Mammary epithelial cell (primary cell): ENCODE data around the gene ABHD17C.

Experiments used
- EZH2 ChIP-seq: IDR thresholded peaks from 2 replicates; pipeline ENCODE4 v1.6.1; 2012; ENCODE audit warnings: low read length, inconsistent platforms, borderline replicate concordance
- TF ChIP-seq, protein P1 (sequence below), 2 donors: IDR thresholded peaks in 1 of 2; conservative IDR thresholded peaks in 1 of 2; 2 replicates each; pipeline ENCODE4 v1.5.1; 2011 to 2012; ENCODE audit warnings: inconsistent platforms in 2 of 2, low read length in 2 of 2, mild to moderate bottlenecking in 2 of 2, control low read depth in 1 of 2, low read depth in 1 of 2; ENCODE audit not compliant: insufficient read depth in 1 of 2; ENCODE audit errors: extremely low read depth in 1 of 2

- TF ChIP-seq, protein P1, sequence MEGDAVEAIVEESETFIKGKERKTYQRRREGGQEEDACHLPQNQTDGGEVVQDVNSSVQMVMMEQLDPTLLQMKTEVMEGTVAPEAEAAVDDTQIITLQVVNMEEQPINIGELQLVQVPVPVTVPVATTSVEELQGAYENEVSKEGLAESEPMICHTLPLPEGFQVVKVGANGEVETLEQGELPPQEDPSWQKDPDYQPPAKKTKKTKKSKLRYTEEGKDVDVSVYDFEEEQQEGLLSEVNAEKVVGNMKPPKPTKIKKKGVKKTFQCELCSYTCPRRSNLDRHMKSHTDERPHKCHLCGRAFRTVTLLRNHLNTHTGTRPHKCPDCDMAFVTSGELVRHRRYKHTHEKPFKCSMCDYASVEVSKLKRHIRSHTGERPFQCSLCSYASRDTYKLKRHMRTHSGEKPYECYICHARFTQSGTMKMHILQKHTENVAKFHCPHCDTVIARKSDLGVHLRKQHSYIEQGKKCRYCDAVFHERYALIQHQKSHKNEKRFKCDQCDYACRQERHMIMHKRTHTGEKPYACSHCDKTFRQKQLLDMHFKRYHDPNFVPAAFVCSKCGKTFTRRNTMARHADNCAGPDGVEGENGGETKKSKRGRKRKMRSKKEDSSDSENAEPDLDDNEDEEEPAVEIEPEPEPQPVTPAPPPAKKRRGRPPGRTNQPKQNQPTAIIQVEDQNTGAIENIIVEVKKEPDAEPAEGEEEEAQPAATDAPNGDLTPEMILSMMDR (conservative IDR thresholded peaks at IDR 0.05 in 1 of 2, IDR thresholded peaks at IDR 0.05 in 1 of 2; ENCODE audit: extremely low read depth in 1 of 2, insufficient read depth in 1 of 2, low read depth in 1 of 2, low read length in 2 of 2) = no peak
- no peak for TF ChIP-seq EZH2
Observed at GRCh38 chr15:80684697-80685096, 10.4 kb upstream of the ABHD17C start.
